GM21576 (cell line): ENCODE results near the gene DKK3.
"Not testable (repeated sequence)": the region's sequence is repeated elsewhere in the genome, so short reads cannot be mapped to it uniquely, and the experiment has no call there.

Experiments
- ATAC-seq: cut with Tn5 transposase; IDR thresholded peaks from one replicate; pipeline ENCODE4 v1.9.1; 2021; ENCODE audit warnings: mild to moderate bottlenecking, moderate library complexity; ENCODE audit not compliant: unreplicated experiment

DKK3 gene

DNA sequence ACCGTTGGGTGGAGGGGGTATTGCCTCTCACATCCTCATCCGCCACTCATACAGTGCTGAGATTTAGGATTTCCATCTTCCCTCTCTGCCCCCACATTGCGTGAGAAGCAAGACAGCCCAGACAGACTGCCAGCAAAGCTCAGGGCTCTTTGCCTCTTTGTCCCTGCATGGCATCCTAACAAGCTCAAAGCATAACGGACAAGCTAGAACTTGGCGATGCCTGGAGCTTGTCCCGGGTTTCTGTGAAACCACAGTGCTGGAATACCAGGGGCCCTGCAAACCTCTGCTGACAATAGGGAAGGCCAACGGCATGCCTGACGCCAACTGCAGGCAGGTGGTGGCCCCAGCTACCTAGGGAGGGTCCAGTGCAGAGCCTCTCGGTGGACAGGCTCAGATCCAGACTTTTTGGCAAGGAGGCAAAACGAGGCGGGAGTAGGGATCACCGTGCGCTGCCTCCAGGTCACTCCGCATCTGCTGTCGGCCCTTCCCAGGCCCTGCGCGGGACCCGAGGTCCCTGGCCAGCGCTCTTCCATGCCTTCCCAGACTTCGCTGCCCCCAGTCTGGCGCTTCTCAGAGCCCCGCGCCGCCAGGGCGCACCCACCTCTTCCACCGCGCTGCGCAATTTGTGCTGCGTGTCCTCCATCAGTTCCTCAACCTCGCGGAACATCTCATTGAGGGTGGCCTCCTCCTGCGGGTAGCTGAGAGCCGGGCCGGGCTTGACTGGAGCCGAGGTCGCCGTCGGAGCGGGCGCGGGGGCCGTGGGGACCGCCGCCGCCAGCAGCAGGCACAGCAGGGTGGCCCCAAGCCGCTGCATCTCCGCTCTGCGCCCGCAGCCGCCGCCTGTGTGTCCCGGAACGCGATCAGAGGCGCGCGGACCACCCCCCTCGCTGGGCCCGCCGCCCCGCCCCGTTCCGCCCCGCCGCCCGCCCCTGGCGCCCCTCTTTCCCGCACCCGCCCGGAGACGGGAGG is at the start of gene DKK3:
Gene DKK3 (minus strand): TSS at position 858 of the 969 bp plus-strand sequence. CDS start 44 bp downstream, at position 814.
- ATAC-seq, result no peak

DNA sequence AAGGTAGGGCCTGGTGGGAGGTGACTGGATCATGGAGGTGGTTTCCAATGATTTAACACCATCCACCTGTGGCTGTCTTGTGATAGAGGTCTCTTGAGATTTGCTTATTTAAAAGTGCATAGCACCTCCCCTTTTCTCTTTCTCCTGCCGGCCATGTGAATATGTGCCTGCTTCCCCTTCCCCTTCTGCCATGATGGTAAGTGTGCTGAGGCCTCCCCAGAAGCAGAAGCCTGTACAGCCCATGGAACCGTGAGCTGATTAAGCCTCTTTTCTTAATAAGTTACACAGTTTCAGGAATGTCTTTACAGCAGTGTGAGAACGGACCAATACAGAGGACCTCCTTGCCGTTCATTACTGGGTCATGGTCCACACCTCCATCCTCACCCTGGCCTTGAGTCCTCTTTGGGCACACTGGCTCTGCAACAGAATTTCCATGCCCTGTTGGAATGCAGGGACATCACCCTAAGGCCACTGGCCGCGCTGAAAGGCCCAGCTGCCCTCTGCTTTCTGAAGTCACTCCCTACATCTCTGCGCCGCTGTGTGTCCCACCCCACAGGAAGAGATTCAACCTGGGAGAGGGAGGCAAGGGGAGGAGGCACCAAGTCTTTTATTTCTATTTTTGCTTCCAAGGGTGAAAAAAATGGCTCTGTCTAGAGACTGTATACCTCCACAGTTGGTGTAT is 49.0 kb upstream of the DKK3 start:
- no peak for ATAC-seq

DNA sequence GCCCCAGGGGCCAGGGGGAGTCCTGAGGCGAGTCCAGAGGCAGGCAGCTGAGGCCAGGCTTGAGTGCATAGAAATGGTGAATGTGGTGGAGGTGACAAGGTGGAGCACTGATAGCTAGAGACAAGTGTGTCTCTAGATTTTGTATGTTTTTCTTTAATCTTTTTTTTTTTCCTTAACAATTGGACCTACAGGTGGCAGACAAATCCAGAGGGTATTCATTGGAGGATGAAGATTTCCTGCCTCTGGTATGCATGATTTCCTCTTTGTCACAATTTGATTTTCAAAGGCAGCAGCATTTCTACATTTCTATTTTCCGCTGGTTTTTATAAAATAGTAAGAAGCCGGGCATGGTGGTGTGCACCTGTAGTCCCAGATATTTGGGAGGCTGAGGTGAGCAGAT is 47.7 kb upstream of the DKK3 start:
- ATAC-seq, result no peak

DNA sequence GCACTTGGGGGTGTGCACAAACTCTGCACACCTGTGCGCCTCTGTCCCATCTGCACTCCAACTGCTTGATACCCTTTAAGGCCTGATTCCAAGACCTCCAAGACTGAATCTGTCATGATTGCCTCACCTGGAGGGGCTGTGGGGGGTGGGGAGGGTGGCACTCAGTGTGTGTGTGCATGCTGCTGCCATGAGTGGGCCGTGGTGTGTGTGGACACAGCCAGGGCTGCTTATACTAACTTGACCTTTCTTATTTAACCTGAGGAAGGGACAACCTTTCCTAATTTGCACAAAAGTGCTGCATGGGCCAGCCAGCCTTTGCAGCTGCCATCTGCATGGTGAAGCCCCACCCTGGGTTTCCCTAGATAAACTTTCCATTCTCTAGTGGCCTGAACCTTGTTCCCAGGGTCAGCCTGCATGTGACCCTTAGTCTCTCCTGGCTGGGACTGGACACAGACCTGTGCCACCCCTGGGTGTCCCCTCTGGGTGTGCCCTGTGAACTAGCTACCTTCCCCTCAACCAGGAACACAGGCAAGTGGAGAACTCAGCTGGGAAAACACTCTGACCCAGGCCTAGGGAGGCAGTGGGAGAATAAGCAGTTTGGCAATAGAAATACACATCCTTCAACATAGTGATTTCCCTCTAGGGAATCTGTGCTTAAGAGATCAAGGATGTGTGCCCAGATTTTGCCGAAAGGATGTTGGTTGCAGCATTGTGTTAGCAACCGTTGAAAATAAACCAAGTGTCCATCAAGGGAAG is 45.4 kb upstream of the DKK3 start:
- ATAC-seq, result no peak

DNA sequence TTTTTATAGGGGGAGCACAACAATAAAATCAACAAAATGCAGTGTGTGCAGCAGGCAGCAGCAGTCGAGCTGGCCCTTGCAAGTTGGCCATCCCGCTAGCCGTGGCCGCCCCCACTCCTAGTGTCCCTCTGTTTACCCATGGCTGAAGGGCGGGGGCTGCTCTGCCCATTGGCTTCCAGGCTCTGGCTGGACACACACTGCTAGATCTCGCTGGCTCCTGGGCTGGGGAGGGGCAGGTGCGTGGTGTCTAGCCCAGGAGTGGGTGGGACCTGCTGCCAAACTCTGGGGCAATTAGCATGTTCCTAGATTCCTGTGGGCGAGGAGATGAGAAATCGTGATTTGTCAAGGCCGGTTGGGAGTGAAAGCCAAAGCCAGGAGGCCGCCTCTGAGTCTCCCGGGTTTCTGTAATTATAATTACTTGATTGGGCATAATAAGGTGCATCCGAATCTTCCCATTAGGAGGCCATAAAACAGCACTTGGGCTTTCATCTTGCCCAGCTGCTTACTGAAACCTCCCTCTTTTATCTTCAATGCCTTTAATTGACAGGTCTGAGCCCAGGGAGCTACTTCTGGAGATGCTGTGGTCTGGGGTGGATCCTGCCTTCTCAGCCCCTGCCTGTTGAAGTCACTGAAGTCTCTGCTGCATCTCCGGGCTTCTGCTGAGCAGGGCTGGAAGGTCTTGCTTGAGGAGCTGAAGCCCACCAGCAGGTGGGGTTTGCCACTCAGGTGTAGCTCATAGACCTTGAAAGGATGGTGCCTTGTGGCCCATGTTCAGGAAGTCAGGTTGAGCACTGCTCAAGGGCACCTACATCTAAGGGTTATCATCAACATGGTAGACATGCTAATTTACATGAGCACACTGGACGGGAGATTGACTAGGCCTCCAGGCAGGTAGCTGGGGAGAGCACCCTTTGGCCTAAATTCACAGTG is 44.5 kb upstream of the DKK3 start:
- no peak for ATAC-seq

DNA sequence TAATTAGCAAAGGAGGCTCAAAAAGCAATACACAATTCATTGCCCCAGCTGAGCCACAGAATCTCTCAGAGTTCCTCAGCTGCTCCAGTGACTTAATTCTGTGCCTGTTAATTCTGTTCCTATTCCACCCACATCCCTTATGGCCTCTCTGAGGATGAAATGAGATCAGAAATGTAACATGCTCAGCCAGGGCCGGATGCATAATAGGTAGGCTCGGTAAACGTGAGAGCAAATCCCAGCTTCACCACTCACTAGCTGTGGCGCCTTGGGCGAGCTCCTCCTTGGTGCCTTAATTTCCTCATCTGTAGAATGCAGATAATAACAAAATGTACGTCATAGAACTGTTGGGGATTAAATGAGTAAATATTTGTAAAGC is 42.8 kb upstream of the DKK3 start:
- ATAC-seq, result no peak

DNA sequence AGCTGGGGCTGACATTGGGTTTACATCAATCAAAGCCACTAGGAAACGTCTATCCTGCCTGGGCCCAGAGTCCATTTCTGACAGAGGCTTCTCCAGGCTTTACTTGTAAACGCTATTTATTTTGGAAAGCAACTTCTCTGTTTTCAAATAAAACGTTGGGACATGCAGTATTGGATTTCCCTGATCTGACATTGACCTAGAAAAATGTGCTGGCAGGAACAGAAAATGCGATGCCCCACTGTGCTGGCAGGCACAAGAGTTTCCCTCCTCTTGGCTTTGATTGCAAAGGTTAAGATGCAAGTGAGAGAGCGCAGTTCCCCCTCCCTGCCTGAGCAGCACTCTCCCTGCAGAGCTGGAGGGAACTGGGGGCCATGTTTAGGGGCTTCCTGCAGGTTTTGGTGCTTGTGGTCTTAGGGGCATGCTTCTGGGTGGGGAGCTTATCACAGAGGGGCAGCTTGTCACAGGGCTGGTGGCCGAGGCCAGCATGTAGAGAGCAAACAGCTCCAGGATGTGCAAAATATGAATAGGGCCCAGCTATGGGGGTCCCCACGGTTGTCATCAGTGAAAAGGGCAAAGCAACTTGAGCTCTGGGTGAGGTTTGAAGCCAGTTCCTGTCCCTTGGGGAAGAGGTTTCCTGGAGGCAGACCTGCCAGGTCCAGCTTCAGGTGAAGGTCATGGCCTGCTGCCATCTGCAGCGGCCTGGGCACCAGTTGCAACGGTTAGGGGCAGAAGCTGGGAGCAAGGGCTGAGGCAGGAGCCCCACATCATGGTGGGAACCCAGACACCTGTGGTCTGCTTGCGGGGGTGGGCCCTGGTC is 42.3 kb upstream of the DKK3 start:
- no peak for ATAC-seq

DNA sequence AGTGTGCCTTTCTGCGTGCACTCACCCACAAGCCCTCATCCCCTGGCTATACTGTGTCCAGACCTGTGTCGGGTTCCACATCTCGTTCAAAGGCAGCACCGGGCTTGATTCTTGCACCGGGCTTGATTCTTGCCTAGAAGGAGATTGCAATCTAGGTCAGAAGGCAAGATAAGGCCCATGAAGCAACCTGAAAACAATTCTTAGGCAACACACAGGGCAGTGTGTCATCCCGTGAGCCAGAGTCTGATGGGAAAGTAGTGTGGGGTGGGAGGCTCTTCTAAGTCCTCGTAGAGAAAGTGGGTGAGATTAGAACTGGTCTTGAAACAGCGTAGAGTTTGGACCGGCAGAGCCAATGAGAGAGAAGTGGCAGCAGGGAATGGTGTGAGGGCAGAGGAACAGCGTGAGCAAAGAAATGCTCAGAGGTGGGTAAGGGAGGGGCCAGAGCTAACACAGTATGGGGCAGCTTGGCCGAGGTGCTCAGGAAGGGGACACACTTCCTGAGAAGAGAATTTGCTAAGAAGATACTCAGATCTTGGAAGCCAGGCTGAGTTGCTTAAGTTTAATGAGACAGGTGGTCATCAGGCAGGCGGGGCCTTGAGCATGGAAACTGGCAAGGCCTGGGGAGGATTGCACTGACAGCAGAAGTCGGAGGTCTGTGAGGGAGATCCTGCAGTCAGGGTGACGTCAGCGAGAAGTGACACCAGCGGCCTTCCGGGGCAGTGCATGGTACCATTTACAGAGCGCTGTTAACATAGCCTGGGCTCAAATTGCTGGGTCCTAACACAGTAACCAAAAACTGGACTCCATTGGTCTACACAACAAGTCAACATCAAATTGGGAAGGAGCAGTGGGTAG is 40.7 kb upstream of the DKK3 start:
- no peak for ATAC-seq

DNA sequence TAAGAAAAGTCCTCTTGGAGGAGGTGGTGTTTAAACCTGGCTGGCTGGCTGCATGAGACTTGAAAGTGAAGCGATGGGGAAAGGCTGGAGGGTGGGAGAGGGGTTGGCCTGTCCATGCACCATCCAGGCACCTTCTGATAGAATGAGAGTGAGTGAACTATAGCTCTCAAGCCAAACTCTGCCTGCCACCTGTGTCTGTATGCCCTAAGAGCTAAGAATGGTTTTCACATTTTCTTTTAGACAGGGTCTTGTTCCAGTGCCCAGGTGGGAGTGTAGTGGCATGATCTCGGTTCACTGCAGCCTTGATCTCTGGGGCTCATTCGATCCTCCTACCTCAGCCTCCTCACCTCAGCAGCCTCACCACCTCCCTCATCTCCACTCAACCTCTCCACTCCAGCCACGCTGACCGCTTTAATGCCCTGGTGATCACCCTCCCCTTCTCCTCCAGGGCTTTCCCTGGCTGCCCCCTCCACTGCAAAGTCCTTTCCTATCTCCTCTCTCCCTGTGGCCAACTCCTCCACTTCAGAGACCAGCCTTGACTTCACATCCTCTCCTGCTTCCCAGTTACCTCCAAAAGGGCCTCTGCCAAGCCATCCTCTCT is 38.3 kb upstream of the DKK3 start:
- ATAC-seq, result no peak

DNA sequence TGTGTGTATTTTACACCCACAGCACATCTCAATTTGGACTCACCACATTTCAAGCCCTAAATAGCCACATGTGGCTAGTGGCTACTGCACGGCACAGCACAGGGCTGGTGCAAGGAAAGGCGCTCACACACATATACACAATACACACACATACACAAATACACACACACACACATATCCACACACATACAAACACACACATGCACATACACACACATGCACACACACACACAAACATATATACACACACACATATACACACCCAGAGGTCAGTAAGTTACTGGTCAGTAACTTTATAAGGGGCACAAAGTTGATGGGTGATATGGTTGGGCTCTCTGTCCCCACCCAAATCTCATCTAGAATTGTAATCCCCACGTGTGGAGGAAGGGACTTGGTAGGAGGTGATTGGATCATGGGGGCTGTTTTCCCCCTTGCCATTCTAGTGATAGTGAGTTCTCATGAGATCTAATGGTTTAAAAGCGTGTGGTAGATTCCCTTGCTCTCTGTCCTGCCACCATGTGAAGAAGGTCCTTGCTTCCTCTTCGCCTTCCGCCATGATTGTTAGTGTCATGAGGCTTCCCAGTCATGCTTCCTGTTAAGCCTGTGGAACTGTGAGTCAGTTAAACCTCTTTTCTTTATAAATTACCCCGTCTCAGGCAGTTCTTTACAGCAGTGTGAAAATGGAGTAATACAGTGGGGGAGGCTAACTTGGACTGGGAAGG is 37.6 kb upstream of the DKK3 start:
- no peak for ATAC-seq

DNA sequence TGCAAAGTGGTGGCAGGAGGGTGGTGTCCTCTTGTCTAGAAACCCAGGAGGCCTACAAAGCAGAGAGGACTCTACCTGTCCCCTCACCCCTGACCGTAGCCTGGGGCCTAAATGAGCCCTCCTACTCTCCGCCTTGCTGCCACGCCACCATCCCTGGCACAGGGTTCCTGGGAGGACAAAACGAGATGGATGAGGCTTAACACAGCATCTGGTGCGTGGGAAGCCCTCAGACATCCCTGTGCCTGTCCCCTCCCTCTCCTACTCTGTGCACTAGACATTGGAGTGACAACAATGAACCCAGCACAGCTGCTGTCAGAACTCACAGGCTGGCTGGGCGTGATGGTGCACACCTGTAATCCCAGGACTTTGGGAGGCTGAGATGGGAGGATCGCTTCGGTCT is 36.4 kb upstream of the DKK3 start:
- no peak for ATAC-seq

DNA sequence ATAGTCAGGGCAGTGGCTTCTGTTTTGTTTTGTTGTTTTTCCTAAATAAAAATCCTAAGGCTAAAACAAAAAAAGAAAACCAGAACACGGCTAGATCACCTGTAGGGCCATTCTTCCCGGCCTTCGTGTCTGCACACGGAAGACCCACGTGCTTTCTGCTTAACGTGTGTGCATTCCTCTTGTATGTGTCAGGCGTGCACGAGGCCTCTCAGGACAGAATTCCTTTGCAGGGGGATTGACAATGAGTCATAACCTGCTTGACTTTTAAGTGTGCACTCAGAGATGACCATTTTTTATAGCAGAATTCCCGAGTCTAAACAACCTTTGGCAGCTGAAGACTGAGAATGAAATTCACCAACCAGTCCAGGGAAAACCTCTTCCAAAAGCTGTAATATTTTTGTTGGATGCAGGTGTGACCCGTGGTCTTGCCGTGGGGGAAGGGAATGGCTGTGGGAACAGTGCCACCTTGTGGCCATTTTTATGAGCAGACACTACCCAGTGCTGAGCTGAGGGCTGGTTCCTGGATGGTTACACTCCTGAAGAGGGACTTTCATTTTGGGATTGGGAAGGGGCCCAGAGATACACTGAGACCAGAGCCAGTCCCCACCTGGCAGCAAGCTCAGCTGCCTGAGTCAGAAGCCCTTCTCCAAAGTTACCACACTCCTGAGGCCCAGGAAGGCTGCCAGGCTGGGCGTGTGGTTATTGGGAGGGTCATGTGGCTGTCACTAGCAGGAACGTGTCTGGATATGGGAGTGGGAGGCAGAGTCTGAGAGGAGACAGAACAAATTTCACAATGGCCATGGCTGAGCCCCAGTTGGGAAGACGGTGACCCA is 35.7 kb upstream of the DKK3 start:
- ATAC-seq, result peak; percentile 69

DNA sequence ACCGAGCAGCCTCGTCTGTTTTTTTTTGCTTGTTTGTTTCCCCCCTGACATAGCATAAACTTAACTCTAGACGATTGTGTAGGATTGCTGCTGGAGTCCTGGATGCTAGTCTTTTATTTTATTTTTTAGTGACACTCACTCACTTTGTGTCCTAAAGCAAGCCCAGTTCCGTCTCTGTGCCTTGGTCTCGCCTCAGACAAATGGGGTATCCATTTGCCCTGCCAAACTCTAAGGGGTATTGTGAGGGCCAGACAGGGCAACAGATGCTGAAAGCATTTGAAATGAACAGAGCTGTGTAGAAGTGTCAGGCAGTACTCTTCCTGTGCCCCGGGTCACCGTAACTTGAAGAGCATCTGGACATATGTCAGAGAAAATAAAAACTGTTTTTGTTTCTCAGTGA is 34.8 kb upstream of the DKK3 start:
- ATAC-seq, result no peak

DNA sequence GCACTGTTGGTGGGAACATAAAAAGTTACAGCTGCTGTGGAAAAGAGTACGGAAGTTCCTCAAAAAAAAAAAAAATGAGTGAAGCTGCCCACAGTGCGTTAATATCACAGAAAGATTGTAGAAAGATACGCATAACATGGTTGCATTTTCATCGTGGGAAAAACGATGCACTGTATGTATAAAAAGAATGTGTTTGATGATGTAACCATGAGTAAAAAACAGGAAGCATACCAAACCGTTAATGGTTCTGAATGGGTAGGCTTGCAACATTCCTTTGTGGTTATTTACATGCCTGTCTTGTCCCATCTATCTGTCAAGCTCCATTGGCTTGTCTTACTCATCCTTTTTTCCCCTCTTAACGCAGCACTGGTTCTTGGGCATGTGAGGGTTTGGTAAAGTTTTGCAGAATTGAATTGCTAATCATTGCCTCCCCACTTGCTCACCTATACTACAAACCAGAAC is 33.8 kb upstream of the DKK3 start:
- no peak for ATAC-seq

DNA sequence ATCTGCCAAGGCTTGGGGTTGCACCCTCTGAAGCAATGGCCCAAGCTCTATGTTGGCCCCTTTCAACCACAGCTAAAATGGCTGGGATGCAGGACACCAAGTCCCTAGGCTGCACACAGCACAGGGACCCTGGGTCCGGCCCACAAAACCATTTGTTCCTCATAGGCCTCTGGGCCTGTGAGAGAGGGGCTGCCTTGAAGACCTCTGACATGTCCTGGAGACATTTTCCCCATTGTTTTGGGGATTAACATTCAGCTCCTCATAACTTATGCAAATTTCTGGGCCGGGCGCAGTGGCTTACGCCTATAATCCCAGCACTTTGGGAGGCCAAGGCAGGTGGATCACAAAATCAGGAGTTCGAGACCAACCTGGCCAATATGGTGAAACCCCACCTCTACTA is 32.3 kb upstream of the DKK3 start:
- ATAC-seq, result not testable (repeated sequence)

DNA sequence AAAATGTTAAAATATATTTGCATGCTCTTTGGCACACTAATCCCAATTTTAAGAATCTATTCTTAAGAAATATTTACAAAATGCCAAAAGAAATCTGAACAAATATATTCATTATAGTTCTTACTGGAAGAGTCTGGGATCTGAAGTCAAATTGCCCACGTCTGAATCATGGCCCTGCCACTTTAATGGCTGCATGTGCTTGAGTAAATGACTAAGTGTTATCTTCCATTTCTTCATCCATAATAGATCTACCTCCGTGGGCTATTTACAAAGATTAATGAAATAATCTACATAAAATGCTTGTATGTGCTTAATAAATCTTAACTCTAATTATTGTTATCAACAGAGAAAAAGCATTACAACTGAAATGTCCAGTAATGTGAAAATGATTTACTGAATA is 24.5 kb upstream of the DKK3 start:
- no peak for ATAC-seq
